Measurements from ENCODE around the gene TSPEAR. TPM values are rescaled to one million over a fixed set of nuclear protein-coding genes. Genes with fewer than 3 reads are reported as not detected.

Gene TSPEAR
- total and polyA plus RNA-seq, 3 donors from 2014 or later = 0.53 to 0.62 (median 0.55) TPM

DNA sequence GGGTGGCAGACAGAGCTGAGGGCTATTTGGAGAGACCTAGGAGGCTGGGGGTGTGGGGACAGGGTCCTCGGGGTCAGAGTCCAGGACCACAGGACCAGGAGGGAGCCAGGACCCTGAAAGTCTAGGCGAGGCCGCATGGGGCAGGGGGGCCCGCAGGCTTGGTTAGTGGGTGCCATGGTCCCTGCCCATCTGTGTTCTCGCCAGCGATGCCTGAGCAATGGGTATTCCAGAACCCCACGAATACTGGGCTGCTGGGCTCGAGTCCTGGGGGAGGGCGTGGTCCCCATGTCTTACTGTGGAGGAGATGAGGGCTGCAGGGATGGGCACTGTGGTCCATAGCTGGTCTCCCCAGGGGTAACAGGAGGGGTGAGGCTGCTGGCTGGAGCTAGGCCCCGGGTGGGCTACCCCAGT is 121.1 kb downstream of the TSPEAR start:
- DNase-seq = no peak
- no peaks in the 10 kb centered on the region for H3K27me3 ChIP-seq
- intact Hi-C loops (cut with DNase I; ENCODE audit: low total_unique reads) = no loop called here
- no peak for TF ChIP-seq POLR2A (IDR thresholded peaks at IDR 0.05)
- TF ChIP-seq, protein P1, sequence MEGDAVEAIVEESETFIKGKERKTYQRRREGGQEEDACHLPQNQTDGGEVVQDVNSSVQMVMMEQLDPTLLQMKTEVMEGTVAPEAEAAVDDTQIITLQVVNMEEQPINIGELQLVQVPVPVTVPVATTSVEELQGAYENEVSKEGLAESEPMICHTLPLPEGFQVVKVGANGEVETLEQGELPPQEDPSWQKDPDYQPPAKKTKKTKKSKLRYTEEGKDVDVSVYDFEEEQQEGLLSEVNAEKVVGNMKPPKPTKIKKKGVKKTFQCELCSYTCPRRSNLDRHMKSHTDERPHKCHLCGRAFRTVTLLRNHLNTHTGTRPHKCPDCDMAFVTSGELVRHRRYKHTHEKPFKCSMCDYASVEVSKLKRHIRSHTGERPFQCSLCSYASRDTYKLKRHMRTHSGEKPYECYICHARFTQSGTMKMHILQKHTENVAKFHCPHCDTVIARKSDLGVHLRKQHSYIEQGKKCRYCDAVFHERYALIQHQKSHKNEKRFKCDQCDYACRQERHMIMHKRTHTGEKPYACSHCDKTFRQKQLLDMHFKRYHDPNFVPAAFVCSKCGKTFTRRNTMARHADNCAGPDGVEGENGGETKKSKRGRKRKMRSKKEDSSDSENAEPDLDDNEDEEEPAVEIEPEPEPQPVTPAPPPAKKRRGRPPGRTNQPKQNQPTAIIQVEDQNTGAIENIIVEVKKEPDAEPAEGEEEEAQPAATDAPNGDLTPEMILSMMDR (IDR thresholded peaks at IDR 0.05) = no peak
- 87 to 90% methylated on average over 7 to 10 of the region's 10 CpGs for WGBS, 2 donors
- no peak overlapping the region for H3K4me3 ChIP-seq
- no peak overlapping the region for H3K27ac ChIP-seq
- no peaks in the 10 kb centered on the region for H3K36me3 ChIP-seq (ENCODE audit: low read depth, missing control alignments)
- H3K4me1 ChIP-seq = no peaks in the 10 kb centered on the region
- no peaks in the 10 kb centered on the region for H3K9me3 ChIP-seq

DNA sequence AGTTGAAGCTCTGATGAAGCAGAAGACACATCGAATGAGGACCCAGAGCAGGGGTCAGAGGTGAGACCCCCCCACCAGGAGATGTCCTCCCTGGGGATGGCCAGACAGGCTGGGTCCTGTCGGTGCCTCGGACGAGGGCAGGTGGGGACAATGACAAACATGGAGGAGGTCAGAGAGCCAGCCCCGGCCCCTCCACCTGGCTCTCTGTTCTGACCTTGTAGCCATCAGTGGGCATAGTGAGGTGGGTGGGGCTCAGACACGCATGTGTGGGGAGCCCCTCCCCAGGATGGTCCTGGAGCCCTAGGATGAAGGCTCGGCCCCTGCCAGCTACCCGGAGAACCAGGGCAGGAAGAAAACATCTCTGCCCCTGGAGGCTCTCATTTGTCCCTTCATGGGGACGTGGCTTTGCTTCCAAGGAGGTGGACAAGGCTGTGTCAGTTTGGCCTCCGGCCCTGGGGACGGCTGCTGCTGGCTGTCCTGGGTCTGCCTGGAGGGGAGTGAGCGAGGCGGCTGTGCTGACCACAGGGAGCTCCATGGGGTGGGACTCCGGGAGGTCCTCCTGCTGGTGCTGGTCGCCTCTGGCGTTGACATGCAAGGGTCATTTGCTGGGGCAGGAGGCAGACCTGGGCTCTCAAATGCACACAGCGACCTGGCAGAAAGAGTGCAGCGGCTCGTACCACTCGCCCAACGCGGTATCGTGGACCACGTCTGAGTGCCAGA is 121.6 kb downstream of the TSPEAR start:
- H3K27me3 ChIP-seq = no peaks in the 10 kb centered on the region
- H3K4me1 ChIP-seq = no peaks in the 10 kb centered on the region
- no peak for DNase-seq
- no peak overlapping the region for H3K27ac ChIP-seq
- no peak overlapping the region for H3K4me3 ChIP-seq
- 79 to 84% methylated on average over 15 to 23 of the region's 24 CpGs for WGBS, 2 donors
- no peaks in the 10 kb centered on the region for H3K9me3 ChIP-seq
- no peaks in the 10 kb centered on the region for H3K36me3 ChIP-seq (ENCODE audit: low read depth, missing control alignments)
- TF ChIP-seq, protein P1 (IDR thresholded peaks at IDR 0.05) = no peak
- no peak for TF ChIP-seq POLR2A (IDR thresholded peaks at IDR 0.05)
- intact Hi-C loops (cut with DNase I; ENCODE audit: low total_unique reads) = no loop called here

DNA sequence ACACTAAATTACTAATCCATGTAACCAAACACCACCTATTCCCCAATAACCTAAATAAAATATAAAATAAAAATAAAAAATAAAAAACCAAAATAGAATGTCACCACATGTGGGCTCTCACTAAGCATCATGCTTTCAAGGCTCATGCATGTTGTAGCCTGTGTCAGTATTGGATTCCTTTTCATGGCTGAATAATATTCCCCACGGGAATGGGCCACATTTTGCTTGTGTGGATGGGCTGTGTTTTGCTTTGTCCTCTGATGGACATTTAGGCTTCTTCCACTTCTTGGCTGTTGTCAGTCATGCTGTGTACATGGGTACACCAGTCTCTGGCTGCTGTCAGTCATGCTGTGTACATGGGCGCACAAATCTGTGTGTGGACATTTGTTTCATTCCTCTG is 122.3 kb downstream of the TSPEAR start:
- no peak for TF ChIP-seq POLR2A (IDR thresholded peaks at IDR 0.05)
- TF ChIP-seq, protein P1 (IDR thresholded peaks at IDR 0.05) = no peak
- H3K36me3 ChIP-seq (ENCODE audit: low read depth, missing control alignments) = no peaks in the 10 kb centered on the region
- H3K27me3 ChIP-seq = no peaks in the 10 kb centered on the region
- intact Hi-C loops (cut with DNase I; ENCODE audit: low total_unique reads) = no loop called here
- H3K9me3 ChIP-seq = no peaks in the 10 kb centered on the region
- no peaks in the 10 kb centered on the region for H3K4me1 ChIP-seq
- no peak overlapping the region for H3K4me3 ChIP-seq
- DNase-seq = no peak
- H3K27ac ChIP-seq = no peak overlapping the region
- WGBS, 2 donors = 96% methylated on average over 2 of the region's 2 CpGs

DNA sequence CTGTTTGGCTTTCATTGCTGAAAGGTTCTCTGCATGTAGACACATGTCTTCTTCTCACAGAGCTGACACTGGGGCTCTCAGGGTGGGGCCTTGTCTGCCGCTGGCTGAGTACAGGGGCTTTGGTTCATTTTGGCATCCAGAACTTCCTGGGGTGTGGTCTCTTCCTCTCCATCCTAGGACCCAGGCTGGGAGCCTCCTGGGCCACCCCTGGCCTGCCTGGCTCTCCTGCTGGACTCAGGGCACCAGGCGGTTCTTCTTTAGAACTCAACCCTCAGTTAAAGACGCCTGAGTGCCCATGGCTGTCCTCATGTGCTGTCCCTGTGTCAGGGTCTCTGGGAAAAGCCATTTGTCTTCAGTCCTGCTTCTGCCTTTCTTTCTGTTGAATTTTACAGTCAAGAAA is 125.5 kb downstream of the TSPEAR start:
- Histone ChIP-seq H3K4me1 (no peaks in the 10 kb centered on the region), H3K9me3 (no peaks in the 10 kb centered on the region), H3K27ac (no peak overlapping the region), H3K36me3 (ENCODE audit: low read depth, missing control alignments) (no peaks in the 10 kb centered on the region), H3K27me3 (no peaks in the 10 kb centered on the region), H3K4me3 (no peak overlapping the region)
- no peak for DNase-seq
- 86 to 95% methylated on average over 3 of the region's 3 CpGs for WGBS, 2 donors
- intact Hi-C loops (cut with DNase I; ENCODE audit: low total_unique reads) = no loop called here
- TF ChIP-seq, protein P1 (IDR thresholded peaks at IDR 0.05) = no peak
- no peak for TF ChIP-seq POLR2A (IDR thresholded peaks at IDR 0.05)

DNA sequence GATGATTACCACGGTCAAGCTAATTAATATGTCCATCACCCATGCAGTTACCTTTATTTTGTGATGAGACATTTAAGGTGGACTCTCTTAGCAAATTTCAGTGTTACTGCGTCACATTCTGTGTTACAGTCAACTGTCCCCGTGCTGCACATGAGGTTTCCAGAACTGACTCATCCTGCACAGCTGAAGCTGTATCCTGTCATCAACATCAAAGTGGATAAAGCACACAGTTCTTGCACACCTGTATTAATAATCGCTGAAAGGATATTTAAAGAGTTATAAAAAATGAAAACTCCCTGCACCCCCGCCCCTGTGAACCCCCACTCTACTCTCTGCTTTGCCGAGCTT is 127.6 kb downstream of the TSPEAR start:
- TF ChIP-seq, protein P1 (IDR thresholded peaks at IDR 0.05) = no peak
- TF ChIP-seq POLR2A (IDR thresholded peaks at IDR 0.05) = no peak

More for the DNA sequence above, 127.6 kb downstream of the TSPEAR start:
- H3K4me3 ChIP-seq = no peak overlapping the region
- H3K4me1 ChIP-seq = no peaks in the 10 kb centered on the region
- H3K27ac ChIP-seq = no peak overlapping the region
- WGBS, 2 donors = 79 to 83% methylated on average over 6 of the region's 6 CpGs
- no peaks in the 10 kb centered on the region for H3K36me3 ChIP-seq (ENCODE audit: low read depth, missing control alignments)
- no peaks in the 10 kb centered on the region for H3K9me3 ChIP-seq
- no peaks in the 10 kb centered on the region for H3K27me3 ChIP-seq
- no peak for DNase-seq
- intact Hi-C loops (cut with DNase I; ENCODE audit: low total_unique reads) = no loop called here

Measured in testis (tissue), 3 donors.